Measurements from ENCODE around the gene NAA40. TPM values are rescaled to one million over a fixed set of nuclear protein-coding genes. Genes with fewer than 3 reads are reported as not detected.

Gene NAA40
- total RNA-seq, 1 experiment from 2014 or later, result 43.7 TPM

DNA sequence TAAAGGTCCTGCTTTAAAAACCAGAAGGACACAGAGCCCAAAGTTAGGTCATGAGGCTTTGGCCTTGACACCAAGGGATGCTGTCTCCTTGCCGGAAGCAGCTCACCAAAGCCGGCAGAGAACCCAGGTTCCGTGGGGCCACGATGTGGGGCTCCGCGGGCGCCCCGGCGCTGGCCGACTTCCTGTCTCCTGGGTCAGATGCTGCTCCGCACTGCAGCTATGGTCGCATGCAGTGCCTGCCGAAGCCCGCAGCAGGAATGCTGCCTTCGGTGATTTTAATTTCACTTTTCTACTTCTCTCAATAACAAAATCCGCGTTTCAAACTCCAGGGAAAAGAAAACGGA is 47.0 kb downstream of the NAA40 start:
- TF ChIP-seq, protein P1, sequence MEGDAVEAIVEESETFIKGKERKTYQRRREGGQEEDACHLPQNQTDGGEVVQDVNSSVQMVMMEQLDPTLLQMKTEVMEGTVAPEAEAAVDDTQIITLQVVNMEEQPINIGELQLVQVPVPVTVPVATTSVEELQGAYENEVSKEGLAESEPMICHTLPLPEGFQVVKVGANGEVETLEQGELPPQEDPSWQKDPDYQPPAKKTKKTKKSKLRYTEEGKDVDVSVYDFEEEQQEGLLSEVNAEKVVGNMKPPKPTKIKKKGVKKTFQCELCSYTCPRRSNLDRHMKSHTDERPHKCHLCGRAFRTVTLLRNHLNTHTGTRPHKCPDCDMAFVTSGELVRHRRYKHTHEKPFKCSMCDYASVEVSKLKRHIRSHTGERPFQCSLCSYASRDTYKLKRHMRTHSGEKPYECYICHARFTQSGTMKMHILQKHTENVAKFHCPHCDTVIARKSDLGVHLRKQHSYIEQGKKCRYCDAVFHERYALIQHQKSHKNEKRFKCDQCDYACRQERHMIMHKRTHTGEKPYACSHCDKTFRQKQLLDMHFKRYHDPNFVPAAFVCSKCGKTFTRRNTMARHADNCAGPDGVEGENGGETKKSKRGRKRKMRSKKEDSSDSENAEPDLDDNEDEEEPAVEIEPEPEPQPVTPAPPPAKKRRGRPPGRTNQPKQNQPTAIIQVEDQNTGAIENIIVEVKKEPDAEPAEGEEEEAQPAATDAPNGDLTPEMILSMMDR (IDR thresholded peaks at IDR 0.05; ENCODE audit: insufficient read depth in 1 of 2, low read depth in 1 of 2, low read length in 1 of 2, severe bottlenecking in 1 of 2, unreplicated experiment in 1 of 2), result no peak
- TSS peak; percentile 90 for BruUV-seq (replicated peaks)
- no peaks in the 10 kb centered on the region for H3K27me3 Mint-ChIP-seq (ENCODE audit: insufficient read depth, unreplicated experiment)
- H3K4me3 ChIP-seq (ENCODE audit: low read depth, low read length), result peak overlapping the region; percentile 96
- no peak for DNase-seq
- H3K36me3 Mint-ChIP-seq (ENCODE audit: insufficient read depth, unreplicated experiment), result peaks cover 63% of the 10 kb centered on the region
- H3K4me1 ChIP-seq, result peaks cover 6% of the 10 kb centered on the region
- peaks cover 17% of the 10 kb centered on the region for H3K4me1 Mint-ChIP-seq (ENCODE audit: low read depth, unreplicated experiment)
- peak overlapping the region; percentile 99 for H3K27ac Mint-ChIP-seq (ENCODE audit: unreplicated experiment)
- no peaks in the 10 kb centered on the region for H3K27me3 ChIP-seq (replicated peaks; ENCODE audit: control insufficient read depth, insufficient read depth, low read length)
- peak overlapping the region; percentile 98 for H3K4me3 Mint-ChIP-seq (ENCODE audit: unreplicated experiment)
- no peaks in the 10 kb centered on the region for H3K9me3 ChIP-seq
- H3K9me3 Mint-ChIP-seq (ENCODE audit: unreplicated experiment), result no peaks in the 10 kb centered on the region
- ChIA-PET POLR2A (no interaction called here), CTCF (no interaction called here)
- intact Hi-C loops (cut with micrococcal nuclease; ENCODE audit: unreplicated experiment), result loop anchor here (1.0 kb wide), 1 partner anchor 11 kb away; the partner anchor contains the start of gene COX8A
- H3K36me3 ChIP-seq (ENCODE audit: control insufficient read depth, insufficient read depth, low read length), result peaks cover 4% of the 10 kb centered on the region; the same call in 1 of the 2 replicates

DNA sequence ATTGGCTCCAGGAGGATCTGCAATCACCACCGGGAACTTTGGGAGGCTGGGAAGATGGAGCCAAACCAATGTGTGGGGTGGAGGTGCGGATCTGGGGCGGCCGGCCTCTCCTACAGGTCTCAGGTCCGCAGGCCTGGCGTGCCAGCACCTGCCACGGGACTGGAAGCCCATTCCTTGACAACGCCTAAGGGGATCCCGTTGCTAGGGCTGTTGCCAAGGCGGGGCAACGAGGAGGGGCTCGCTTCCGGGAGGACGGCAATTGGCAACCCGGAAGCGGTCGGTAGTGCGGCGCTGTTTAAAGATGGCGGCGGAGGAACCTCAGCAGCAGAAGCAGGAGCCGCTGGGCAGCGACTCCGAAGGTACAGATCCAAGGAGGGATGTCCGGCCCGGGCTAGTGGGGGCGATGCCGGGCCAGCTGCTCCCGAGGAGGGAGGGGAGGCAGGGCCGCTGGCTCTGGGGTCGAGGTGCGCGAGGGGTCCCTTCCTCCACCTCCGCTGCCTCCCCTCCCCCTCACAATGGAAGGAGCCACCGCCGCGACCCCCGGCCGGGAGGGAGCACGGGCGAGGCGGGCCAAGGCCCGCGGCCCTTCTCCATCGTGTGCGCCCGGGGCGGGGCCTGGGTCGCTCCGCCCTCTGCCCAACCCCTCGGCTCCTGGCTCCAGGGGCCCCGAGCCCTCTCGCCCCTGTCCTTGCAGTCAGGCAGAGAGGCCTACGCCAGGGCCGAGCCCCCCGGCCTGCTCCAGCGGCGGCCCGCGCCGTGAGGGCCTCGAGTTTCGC is 47.5 kb downstream of the NAA40 start, which contains the start of gene OTUB1:
OTUB1 (plus strand) TSS at position 283 of the 776 bp plus-strand sequence; CDS start at position 302, 19 bp downstream.
- intact Hi-C loops (cut with micrococcal nuclease; ENCODE audit: unreplicated experiment), result loop anchor here (1.0 kb wide), 1 partner anchor 12 kb away; the partner anchor contains the start of gene COX8A
- H3K27ac Mint-ChIP-seq (ENCODE audit: unreplicated experiment), result peak within 1 kb of the TSS; percentile 99
- peak within 1 kb of the TSS; percentile 96 for H3K4me3 ChIP-seq (ENCODE audit: low read depth, low read length)
- peaks cover 4% of the 10 kb centered on the region; the same call in 1 of the 2 replicates for H3K36me3 ChIP-seq (ENCODE audit: control insufficient read depth, insufficient read depth, low read length)
- no peaks in the 10 kb centered on the region for H3K27me3 ChIP-seq (replicated peaks; ENCODE audit: control insufficient read depth, insufficient read depth, low read length)
- H3K9me3 ChIP-seq, result no peaks in the 10 kb centered on the region
- H3K4me1 ChIP-seq, result peaks cover 6% of the 10 kb centered on the region
- TF ChIP-seq, protein P1 (IDR thresholded peaks at IDR 0.05; ENCODE audit: insufficient read depth in 1 of 2, low read depth in 1 of 2, low read length in 1 of 2, severe bottlenecking in 1 of 2, unreplicated experiment in 1 of 2), result no peak
- no peaks in the 10 kb centered on the region for H3K9me3 Mint-ChIP-seq (ENCODE audit: unreplicated experiment)
- BruUV-seq (replicated peaks), result no TSS peak
- CTCF ChIA-PET, result no interaction called here
- peak; percentile 98 for DNase-seq
- H3K4me1 Mint-ChIP-seq (ENCODE audit: low read depth, unreplicated experiment), result peaks cover 17% of the 10 kb centered on the region
- no peaks in the 10 kb centered on the region for H3K27me3 Mint-ChIP-seq (ENCODE audit: insufficient read depth, unreplicated experiment)
- POLR2A ChIA-PET, result no interaction called here
- peaks cover 69% of the 10 kb centered on the region for H3K36me3 Mint-ChIP-seq (ENCODE audit: insufficient read depth, unreplicated experiment)
- H3K4me3 Mint-ChIP-seq (ENCODE audit: unreplicated experiment), result peak within 1 kb of the TSS; percentile 98

- intact Hi-C loops (cut with micrococcal nuclease; ENCODE audit: unreplicated experiment), result loop anchor here (1.0 kb wide), 1 partner anchor 13 kb away; the partner anchor contains the start of gene COX8A
- H3K27ac Mint-ChIP-seq (ENCODE audit: unreplicated experiment), result peak overlapping the region; percentile 99
Measured at GRCh38 chr11:63986932-63987513, 48.2 kb downstream of the NAA40 start.

More at GRCh38 chr11:63986932-63987513, 48.2 kb downstream of the NAA40 start:
- H3K36me3 Mint-ChIP-seq (ENCODE audit: insufficient read depth, unreplicated experiment), result peaks cover 76% of the 10 kb centered on the region
- ChIA-PET POLR2A (no interaction called here), CTCF (interaction anchor here (0.5 kb wide), 1 partner anchor 215 kb away, joined by 3 read pairs; no protein-coding TSS in a partner anchor)
- H3K27me3 Mint-ChIP-seq (ENCODE audit: insufficient read depth, unreplicated experiment), result no peaks in the 10 kb centered on the region
- H3K4me1 Mint-ChIP-seq (ENCODE audit: low read depth, unreplicated experiment), result peaks cover 17% of the 10 kb centered on the region
- peak overlapping the region; percentile 98 for H3K4me3 Mint-ChIP-seq (ENCODE audit: unreplicated experiment)
- DNase-seq, result no peak
- Histone ChIP-seq H3K4me1 (peaks cover 6% of the 10 kb centered on the region), H3K36me3 (ENCODE audit: control insufficient read depth, insufficient read depth, low read length) (peaks cover 4% of the 10 kb centered on the region), H3K4me3 (ENCODE audit: low read depth, low read length) (peak overlapping the region; percentile 96), H3K27me3 (replicated peaks; ENCODE audit: control insufficient read depth, insufficient read depth, low read length) (no peaks in the 10 kb centered on the region), H3K9me3 (no peaks in the 10 kb centered on the region)
- TF ChIP-seq, protein P1 (IDR thresholded peaks at IDR 0.05; ENCODE audit: insufficient read depth in 1 of 2, low read depth in 1 of 2, low read length in 1 of 2, severe bottlenecking in 1 of 2, unreplicated experiment in 1 of 2), result no peak
- TSS peak; percentile 76 for BruUV-seq (replicated peaks)
- H3K9me3 Mint-ChIP-seq (ENCODE audit: unreplicated experiment), result no peaks in the 10 kb centered on the region
